A549 (cell line): Measurements from ENCODE around the gene PRLR.

ENCODE experiments used
- CHD2 ChIP-seq: fragments of 150-350 bp; IDR thresholded peaks from 2 replicates; pipeline ENCODE4 v1.6.1; 2014; ENCODE audit warnings: low read length; ENCODE audit not compliant: partially characterized antibody
- EHMT2 ChIP-seq: fragments of 200-600 bp; sonication (generic); IDR thresholded peaks from 2 replicates; pipeline ENCODE4 v1.6.1; 2016; ENCODE audit warnings: antibody characterized with exemption, low read depth, mild to moderate bottlenecking, moderate library complexity
- MAFK ChIP-seq: fragments of 450-650 bp; IDR thresholded peaks from 2 replicates; pipeline ENCODE4 v1.6.1; 2014; ENCODE audit not compliant: partially characterized antibody
- TP53 ChIP-seq: fragments of 250-450 bp; sonication (Bioruptor Pico); IDR thresholded peaks from 2 replicates; pipeline ENCODE4 v1.5.0; 2021; ENCODE audit warnings: mild to moderate bottlenecking, moderate library complexity
- TF ChIP-seq, protein P1 (sequence below): fragments of >200 bp; sonication (Bioruptor Twin); formaldehyde crosslinking; IDR thresholded peaks from 3 replicates; pipeline ENCODE4 v1.5.1; 2016
- TF ChIP-seq, protein P2 (sequence below): fragments of 450-650 bp; IDR thresholded peaks from 2 replicates; pipeline ENCODE4 v1.6.1; 2014; ENCODE audit warnings: antibody characterized with exemption

DNA sequence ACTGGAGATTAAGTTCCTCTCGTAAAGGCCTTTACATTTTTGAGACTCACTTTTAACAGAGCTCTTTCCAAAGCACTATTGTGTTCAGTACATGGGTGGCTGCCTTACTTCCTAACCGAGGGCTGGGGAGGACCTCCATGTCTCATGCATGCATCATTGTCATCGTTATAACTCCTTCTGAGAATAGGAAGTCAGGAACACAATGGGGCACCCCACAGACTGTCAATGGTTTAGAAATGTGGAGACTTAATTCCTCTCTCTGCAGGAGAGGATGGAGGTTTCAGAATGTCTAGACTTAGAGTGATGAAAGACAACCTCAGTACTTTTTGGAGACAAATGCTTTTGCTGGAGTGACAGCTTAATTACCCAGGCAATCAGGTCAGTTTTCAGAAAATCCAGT, 83.9 kb downstream of the PRLR start:
- TF ChIP-seq TP53 (CRISPR knock-in tag) (no peak), EHMT2 (no peak), MAFK (no peak), CHD2 (no peak)
- TF ChIP-seq, protein P1, sequence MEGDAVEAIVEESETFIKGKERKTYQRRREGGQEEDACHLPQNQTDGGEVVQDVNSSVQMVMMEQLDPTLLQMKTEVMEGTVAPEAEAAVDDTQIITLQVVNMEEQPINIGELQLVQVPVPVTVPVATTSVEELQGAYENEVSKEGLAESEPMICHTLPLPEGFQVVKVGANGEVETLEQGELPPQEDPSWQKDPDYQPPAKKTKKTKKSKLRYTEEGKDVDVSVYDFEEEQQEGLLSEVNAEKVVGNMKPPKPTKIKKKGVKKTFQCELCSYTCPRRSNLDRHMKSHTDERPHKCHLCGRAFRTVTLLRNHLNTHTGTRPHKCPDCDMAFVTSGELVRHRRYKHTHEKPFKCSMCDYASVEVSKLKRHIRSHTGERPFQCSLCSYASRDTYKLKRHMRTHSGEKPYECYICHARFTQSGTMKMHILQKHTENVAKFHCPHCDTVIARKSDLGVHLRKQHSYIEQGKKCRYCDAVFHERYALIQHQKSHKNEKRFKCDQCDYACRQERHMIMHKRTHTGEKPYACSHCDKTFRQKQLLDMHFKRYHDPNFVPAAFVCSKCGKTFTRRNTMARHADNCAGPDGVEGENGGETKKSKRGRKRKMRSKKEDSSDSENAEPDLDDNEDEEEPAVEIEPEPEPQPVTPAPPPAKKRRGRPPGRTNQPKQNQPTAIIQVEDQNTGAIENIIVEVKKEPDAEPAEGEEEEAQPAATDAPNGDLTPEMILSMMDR = no peak
- TF ChIP-seq, protein P2, sequence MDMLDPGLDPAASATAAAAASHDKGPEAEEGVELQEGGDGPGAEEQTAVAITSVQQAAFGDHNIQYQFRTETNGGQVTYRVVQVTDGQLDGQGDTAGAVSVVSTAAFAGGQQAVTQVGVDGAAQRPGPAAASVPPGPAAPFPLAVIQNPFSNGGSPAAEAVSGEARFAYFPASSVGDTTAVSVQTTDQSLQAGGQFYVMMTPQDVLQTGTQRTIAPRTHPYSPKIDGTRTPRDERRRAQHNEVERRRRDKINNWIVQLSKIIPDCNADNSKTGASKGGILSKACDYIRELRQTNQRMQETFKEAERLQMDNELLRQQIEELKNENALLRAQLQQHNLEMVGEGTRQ = no peak
